GM18526 (cell line): ENCODE data around the gene ALLC.

Experiments
- POLR2A ChIP-seq: IDR thresholded peaks from 3 replicates; pipeline ENCODE4 v1.6.1; 2011; ENCODE audit not compliant: insufficient read length; ENCODE audit errors: extremely low read depth

Gene ALLC

GRCh38 chr2:3708576-3708975 is 50.6 kb downstream of the ALLC start:
- no peak for TF ChIP-seq POLR2A

- no peak for TF ChIP-seq POLR2A
Observed at GRCh38 chr2:3709225-3709624, 51.2 kb downstream of the ALLC start.

- TF ChIP-seq POLR2A, result no peak
Observed at GRCh38 chr2:3712424-3712823, 54.4 kb downstream of the ALLC start.

- no peak for TF ChIP-seq POLR2A
Observed at GRCh38 chr2:3712831-3713503, 55.0 kb downstream of the ALLC start.

GRCh38 chr2:3718679-3719078 is 60.7 kb downstream of the ALLC start:
- TF ChIP-seq POLR2A, result no peak

- no peak for TF ChIP-seq POLR2A
Observed at GRCh38 chr2:3725002-3725401, 67.0 kb downstream of the ALLC start.

- TF ChIP-seq POLR2A, result no peak
Observed at GRCh38 chr2:3725458-3726250, 67.7 kb downstream of the ALLC start.

GRCh38 chr2:3726511-3726910 is 68.5 kb downstream of the ALLC start:
- TF ChIP-seq POLR2A, result no peak

GRCh38 chr2:3727397-3728045 is 69.5 kb downstream of the ALLC start:
- no peak for TF ChIP-seq POLR2A

GRCh38 chr2:3728104-3729054 is 70.4 kb downstream of the ALLC start:
- no peak for TF ChIP-seq POLR2A

GRCh38 chr2:3729055-3729448 is 71.1 kb downstream of the ALLC start:
- no peak for TF ChIP-seq POLR2A

- TF ChIP-seq POLR2A, result no peak
Observed at GRCh38 chr2:3729786-3730185, 71.8 kb downstream of the ALLC start.

GRCh38 chr2:3730646-3731045 is 72.6 kb downstream of the ALLC start:
- TF ChIP-seq POLR2A, result no peak

- no peak for TF ChIP-seq POLR2A
Observed at GRCh38 chr2:3731829-3732228, 73.8 kb downstream of the ALLC start.

GRCh38 chr2:3736112-3736511 is 78.1 kb downstream of the ALLC start:
- TF ChIP-seq POLR2A, result no peak

GRCh38 chr2:3737128-3737527 is 79.1 kb downstream of the ALLC start:
- TF ChIP-seq POLR2A, result no peak

- no peak for TF ChIP-seq POLR2A
Observed at GRCh38 chr2:3738454-3738853, 80.5 kb downstream of the ALLC start.
